GM19193 (cell line): ENCODE results near the gene BMAL1.

ENCODE experiments used
- POLR2A ChIP-seq: IDR thresholded peaks from 4 replicates; pipeline ENCODE4 v1.6.1; 2011; ENCODE audit not compliant: insufficient read depth, insufficient read length; ENCODE audit errors: extremely low read depth

Gene BMAL1

GRCh38 chr11:13294771-13295579 lies 17.4 kb downstream of the BMAL1 start:
- TF ChIP-seq POLR2A, result no peak

GRCh38 chr11:13297308-13297916 lies 19.8 kb downstream of the BMAL1 start:
- no peak for TF ChIP-seq POLR2A

GRCh38 chr11:13297917-13298356 lies 20.3 kb downstream of the BMAL1 start:
- no peak for TF ChIP-seq POLR2A

GRCh38 chr11:13298765-13299164 lies 21.2 kb downstream of the BMAL1 start:
- no peak for TF ChIP-seq POLR2A

- TF ChIP-seq POLR2A, result no peak
These were observed 23.9 kb downstream of the BMAL1 start for GRCh38 chr11:13301522-13301921.

GRCh38 chr11:13302420-13302958 lies 24.9 kb downstream of the BMAL1 start:
- no peak for TF ChIP-seq POLR2A

GRCh38 chr11:13303668-13304649 lies 26.4 kb downstream of the BMAL1 start:
- TF ChIP-seq POLR2A, result no peak

GRCh38 chr11:13304655-13305335 lies 27.2 kb downstream of the BMAL1 start:
- TF ChIP-seq POLR2A, result no peak

GRCh38 chr11:13308704-13309103 lies 31.1 kb downstream of the BMAL1 start:
- no peak for TF ChIP-seq POLR2A

- TF ChIP-seq POLR2A, result no peak
These were observed 31.6 kb downstream of the BMAL1 start for GRCh38 chr11:13309156-13309555.

- TF ChIP-seq POLR2A, result no peak
These were observed 32.9 kb downstream of the BMAL1 start for GRCh38 chr11:13310443-13310842.

GRCh38 chr11:13311570-13311969 lies 34.0 kb downstream of the BMAL1 start:
- TF ChIP-seq POLR2A, result no peak

GRCh38 chr11:13313005-13313819 lies 35.6 kb downstream of the BMAL1 start:
- no peak for TF ChIP-seq POLR2A
